ENCODE results near the gene PLCB1.

- TF ChIP-seq, protein P1, sequence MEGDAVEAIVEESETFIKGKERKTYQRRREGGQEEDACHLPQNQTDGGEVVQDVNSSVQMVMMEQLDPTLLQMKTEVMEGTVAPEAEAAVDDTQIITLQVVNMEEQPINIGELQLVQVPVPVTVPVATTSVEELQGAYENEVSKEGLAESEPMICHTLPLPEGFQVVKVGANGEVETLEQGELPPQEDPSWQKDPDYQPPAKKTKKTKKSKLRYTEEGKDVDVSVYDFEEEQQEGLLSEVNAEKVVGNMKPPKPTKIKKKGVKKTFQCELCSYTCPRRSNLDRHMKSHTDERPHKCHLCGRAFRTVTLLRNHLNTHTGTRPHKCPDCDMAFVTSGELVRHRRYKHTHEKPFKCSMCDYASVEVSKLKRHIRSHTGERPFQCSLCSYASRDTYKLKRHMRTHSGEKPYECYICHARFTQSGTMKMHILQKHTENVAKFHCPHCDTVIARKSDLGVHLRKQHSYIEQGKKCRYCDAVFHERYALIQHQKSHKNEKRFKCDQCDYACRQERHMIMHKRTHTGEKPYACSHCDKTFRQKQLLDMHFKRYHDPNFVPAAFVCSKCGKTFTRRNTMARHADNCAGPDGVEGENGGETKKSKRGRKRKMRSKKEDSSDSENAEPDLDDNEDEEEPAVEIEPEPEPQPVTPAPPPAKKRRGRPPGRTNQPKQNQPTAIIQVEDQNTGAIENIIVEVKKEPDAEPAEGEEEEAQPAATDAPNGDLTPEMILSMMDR (IDR thresholded peaks at IDR 0.05; ENCODE audit: low read depth, low read length) = no peak
- TF ChIP-seq POLR2A (IDR thresholded peaks at IDR 0.05; ENCODE audit: extremely low read depth, insufficient read length) (no peak), MYC (IDR thresholded peaks at IDR 0.05; ENCODE audit: low read depth, low read length) (no peak)
Observed at GRCh38 chr20:8313073-8313472, 181.0 kb downstream of the PLCB1 start.
